ENCODE data around the gene PCP2.

DNA sequence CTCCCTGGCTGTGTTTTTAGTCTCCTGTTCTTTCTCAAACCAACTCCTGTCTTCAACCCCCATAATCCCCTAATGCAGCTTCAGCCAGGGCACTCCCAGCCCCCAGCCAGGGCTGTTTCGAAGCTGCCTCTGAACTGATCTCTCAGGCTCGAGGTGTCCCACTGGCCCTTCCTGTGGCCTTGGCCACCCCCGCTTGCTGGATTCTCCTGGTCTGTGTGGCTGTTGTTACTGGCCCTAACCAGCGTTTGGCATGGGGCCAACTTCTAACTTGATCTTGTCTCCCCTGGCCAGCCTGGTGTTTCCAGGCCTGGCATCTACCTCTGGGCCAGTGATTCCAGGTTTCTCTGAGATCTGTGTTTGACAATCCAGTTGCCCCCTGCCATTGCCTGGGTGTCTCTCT, 15.2 kb downstream of the PCP2 start:
- TF ChIP-seq CEBPB (IDR thresholded peaks at IDR 0.05) (no peak), YY1 (IDR thresholded peaks at IDR 0.05; ENCODE audit: low read depth) (no peak), TAF1 (IDR thresholded peaks at IDR 0.05; ENCODE audit: low read depth) (no peak), EP300 (IDR thresholded peaks at IDR 0.05; ENCODE audit: borderline replicate concordance) (no peak), CREB1 (IDR thresholded peaks at IDR 0.05; ENCODE audit: low read depth) (no peak), RAD21 (IDR thresholded peaks at IDR 0.05; ENCODE audit: low read depth) (no peak), ZBTB7A (IDR thresholded peaks at IDR 0.05; ENCODE audit: low read depth) (no peak), TCF12 (IDR thresholded peaks at IDR 0.05; ENCODE audit: low read depth) (no peak)
- TF ChIP-seq, protein P1, sequence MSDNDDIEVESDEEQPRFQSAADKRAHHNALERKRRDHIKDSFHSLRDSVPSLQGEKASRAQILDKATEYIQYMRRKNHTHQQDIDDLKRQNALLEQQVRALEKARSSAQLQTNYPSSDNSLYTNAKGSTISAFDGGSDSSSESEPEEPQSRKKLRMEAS (IDR thresholded peaks at IDR 0.05) = no peak
- TF ChIP-seq, protein P2, sequence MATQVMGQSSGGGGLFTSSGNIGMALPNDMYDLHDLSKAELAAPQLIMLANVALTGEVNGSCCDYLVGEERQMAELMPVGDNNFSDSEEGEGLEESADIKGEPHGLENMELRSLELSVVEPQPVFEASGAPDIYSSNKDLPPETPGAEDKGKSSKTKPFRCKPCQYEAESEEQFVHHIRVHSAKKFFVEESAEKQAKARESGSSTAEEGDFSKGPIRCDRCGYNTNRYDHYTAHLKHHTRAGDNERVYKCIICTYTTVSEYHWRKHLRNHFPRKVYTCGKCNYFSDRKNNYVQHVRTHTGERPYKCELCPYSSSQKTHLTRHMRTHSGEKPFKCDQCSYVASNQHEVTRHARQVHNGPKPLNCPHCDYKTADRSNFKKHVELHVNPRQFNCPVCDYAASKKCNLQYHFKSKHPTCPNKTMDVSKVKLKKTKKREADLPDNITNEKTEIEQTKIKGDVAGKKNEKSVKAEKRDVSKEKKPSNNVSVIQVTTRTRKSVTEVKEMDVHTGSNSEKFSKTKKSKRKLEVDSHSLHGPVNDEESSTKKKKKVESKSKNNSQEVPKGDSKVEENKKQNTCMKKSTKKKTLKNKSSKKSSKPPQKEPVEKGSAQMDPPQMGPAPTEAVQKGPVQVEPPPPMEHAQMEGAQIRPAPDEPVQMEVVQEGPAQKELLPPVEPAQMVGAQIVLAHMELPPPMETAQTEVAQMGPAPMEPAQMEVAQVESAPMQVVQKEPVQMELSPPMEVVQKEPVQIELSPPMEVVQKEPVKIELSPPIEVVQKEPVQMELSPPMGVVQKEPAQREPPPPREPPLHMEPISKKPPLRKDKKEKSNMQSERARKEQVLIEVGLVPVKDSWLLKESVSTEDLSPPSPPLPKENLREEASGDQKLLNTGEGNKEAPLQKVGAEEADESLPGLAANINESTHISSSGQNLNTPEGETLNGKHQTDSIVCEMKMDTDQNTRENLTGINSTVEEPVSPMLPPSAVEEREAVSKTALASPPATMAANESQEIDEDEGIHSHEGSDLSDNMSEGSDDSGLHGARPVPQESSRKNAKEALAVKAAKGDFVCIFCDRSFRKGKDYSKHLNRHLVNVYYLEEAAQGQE (IDR thresholded peaks at IDR 0.05; ENCODE audit: low read depth) = no peak
- TF ChIP-seq, protein P3, sequence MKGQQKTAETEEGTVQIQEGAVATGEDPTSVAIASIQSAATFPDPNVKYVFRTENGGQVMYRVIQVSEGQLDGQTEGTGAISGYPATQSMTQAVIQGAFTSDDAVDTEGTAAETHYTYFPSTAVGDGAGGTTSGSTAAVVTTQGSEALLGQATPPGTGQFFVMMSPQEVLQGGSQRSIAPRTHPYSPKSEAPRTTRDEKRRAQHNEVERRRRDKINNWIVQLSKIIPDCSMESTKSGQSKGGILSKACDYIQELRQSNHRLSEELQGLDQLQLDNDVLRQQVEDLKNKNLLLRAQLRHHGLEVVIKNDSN (IDR thresholded peaks at IDR 0.05) = no peak

Measured in Ishikawa (cell line).